Lower leg skin (tissue), 4 donors: Measurements from ENCODE around the gene PRIMPOL. TPM values are rescaled to one million over a fixed set of nuclear protein-coding genes. Genes with fewer than 3 reads are reported as not detected.

Source experiments
- DNase-seq, 2 donors: peaks; one replicate each; pipeline ENCODE4 v3.0.0-alpha.2; 2019; ENCODE audit warnings: low spot score in 2 of 2
- H3K4me3 ChIP-seq: fragments of 200-600 bp; sonication (generic); 2 replicates; pipeline ENCODE4 v1.5.1; 2017; ENCODE audit warnings: mild to moderate bottlenecking, low read depth; ENCODE audit not compliant: poor library complexity, severe bottlenecking
- POLR2A ChIP-seq, 2 donors: fragments of 450-650 bp; IDR thresholded peaks; one replicate each; pipeline ENCODE4 v1.6.1; 2016 to 2017; ENCODE audit warnings: antibody characterized with exemption in 2 of 2, mild to moderate bottlenecking in 1 of 2, moderate library complexity in 1 of 2
- WGBS, 2 donors: methylation state at CpG; one replicate each; pipeline ENCODE4 v1.1.5; 2018; 5-methylcytosine and 5-hydroxymethylcytosine counted together
- intact Hi-C: fragments of 100-400 bp; cut with DNase I; formaldehyde crosslinking; loops from one replicate; pipeline ENCODE4 v1.15.0; 2023; ENCODE audit warnings: low total_unique reads
- total RNA-seq, 4 donors: library from RNA; depleted of rRNA; stranded (reverse); fragments of >200 nt; gene quantifications; one replicate each; pipeline ENCODE4 v1.1.0, GENCODE V29; 2016
- TF ChIP-seq, protein P1 (sequence below), 3 donors: fragments of 450-650 bp; IDR thresholded peaks; one replicate each; pipeline ENCODE4 v1.5.1; 2016; ENCODE audit warnings: antibody characterized with exemption in 3 of 3, mild to moderate bottlenecking in 3 of 3, moderate library complexity in 2 of 3

Gene PRIMPOL
- total RNA-seq, 4 donors from 2014 or later, result 12.1 to 23.2 (median 13.4) TPM

DNA sequence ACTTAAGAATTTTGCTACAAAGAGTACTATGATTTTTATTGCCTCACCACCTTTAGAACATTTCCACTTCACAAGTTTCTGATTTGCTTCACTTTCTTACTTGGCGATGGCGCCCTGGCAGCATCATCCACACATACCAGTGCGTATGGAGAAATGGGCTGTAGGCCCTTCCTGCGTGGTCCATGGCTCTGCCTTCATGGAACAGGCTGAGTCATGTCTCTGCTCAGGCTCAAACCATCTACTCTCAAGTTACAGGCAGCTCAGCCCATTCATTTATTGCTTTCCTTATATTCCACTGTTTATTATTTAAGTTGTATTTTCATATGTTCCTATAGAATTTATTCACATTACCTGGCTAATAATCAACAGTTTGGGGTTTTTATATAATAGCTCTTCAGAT is 21.4 kb upstream of the PRIMPOL start:
- 94% methylated on average over 4 of the region's 4 CpGs for WGBS, 2 donors
- TF ChIP-seq POLR2A (IDR thresholded peaks at IDR 0.05), result no peak
- DNase-seq, result no peak
- no peak overlapping the region for H3K4me3 ChIP-seq
- intact Hi-C loops, result no loop called here

DNA sequence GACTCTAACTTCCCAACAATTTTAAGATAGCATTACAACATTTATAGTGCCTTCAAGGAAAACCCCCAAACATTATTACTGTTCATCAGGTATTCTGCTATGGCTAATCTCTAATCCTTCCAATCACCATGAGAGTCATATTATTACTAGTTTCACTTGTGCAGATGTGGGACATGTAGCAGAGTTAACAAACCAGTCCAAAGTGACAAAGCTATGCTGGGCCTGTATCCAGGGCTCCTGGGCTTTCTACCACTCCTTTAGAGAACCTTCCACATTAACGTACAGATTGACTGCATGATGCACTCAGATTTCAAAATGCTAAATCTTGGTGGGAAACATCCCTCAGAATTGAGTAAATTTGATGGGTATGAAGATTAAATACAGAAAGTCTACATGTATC is 16.7 kb upstream of the PRIMPOL start:
- TF ChIP-seq POLR2A (IDR thresholded peaks at IDR 0.05), result no peak
- TF ChIP-seq, protein P1, sequence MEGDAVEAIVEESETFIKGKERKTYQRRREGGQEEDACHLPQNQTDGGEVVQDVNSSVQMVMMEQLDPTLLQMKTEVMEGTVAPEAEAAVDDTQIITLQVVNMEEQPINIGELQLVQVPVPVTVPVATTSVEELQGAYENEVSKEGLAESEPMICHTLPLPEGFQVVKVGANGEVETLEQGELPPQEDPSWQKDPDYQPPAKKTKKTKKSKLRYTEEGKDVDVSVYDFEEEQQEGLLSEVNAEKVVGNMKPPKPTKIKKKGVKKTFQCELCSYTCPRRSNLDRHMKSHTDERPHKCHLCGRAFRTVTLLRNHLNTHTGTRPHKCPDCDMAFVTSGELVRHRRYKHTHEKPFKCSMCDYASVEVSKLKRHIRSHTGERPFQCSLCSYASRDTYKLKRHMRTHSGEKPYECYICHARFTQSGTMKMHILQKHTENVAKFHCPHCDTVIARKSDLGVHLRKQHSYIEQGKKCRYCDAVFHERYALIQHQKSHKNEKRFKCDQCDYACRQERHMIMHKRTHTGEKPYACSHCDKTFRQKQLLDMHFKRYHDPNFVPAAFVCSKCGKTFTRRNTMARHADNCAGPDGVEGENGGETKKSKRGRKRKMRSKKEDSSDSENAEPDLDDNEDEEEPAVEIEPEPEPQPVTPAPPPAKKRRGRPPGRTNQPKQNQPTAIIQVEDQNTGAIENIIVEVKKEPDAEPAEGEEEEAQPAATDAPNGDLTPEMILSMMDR (IDR thresholded peaks at IDR 0.05), result no peak
- intact Hi-C loops, result no loop called here
- H3K4me3 ChIP-seq, result no peak overlapping the region
- DNase-seq, result no peak
- 68 to 84% methylated on average over 1 of the region's 1 CpG for WGBS, 2 donors

DNA sequence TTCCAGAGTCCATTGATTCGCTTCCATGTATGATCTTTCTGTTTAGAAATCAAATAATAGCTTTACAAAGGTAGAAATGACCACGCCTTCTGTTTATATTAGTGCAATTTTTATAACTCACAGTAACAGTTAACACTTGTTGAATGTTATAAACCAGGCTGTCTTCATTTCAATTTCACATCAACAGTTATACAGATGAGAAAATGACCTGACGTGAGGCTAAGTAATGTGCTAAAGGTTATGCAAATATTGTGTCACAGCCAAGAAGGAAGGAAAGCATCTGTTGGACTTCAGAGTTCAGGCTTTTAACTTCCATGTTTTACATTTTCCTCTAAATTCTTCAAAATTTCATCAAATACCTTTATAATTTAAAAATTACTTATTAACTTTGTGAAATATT is 14.2 kb upstream of the PRIMPOL start:
- intact Hi-C loops, result no loop called here
- DNase-seq, result no peak
- 94% methylated on average over 3 of the region's 3 CpGs for WGBS, 2 donors

DNA sequence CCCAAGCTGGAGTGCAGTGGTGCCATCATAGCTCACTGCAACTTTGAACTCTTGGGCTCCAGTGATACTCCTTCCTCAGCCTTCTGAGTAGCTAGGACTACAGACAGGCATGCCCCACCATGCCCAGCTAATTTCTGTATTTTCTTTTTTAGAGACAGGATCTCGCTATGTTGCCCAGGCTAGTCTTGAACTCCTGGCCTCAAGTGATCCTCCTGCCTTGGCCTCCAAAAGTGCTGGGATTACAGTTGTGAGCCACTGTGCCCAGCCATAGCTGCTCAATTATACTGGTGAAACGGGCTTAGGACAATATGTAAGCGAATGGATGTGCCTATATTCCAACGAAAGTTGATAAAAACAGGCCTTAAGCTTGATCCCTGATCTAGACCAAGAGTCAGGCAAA is 13.4 kb upstream of the PRIMPOL start:
- TF ChIP-seq, protein P1 (IDR thresholded peaks at IDR 0.05), result no peak
- TF ChIP-seq POLR2A (IDR thresholded peaks at IDR 0.05), result no peak
- DNase-seq, result no peak
- no peak overlapping the region for H3K4me3 ChIP-seq
- intact Hi-C loops, result no loop called here
- 96 to 98% methylated on average over 4 of the region's 4 CpGs for WGBS, 2 donors

More for the DNA sequence above, 14.2 kb upstream of the PRIMPOL start:
- no peak overlapping the region for H3K4me3 ChIP-seq
- no peak for TF ChIP-seq POLR2A (IDR thresholded peaks at IDR 0.05)
- TF ChIP-seq, protein P1 (IDR thresholded peaks at IDR 0.05), result no peak

DNA sequence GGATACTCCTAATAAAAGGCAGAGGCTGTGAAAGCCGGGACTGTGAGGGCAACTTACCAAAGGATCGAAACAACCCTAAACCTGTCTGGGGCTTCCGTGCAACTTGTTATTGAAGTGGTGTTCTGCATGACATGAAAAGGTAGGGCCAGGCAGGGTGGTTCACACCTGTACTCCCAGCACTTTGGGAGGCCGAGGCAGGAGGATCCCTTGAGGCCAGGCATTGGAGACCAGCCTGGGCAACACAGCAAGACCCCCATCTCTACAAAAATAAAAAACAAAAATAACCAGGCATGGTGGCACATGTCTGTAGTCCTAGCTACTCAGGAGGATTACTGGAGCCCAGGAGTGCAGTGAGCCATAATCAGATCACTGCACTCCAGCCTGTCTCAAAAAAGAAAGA is 12.6 kb upstream of the PRIMPOL start:
- TF ChIP-seq POLR2A (IDR thresholded peaks at IDR 0.05), result no peak
- TF ChIP-seq, protein P1 (IDR thresholded peaks at IDR 0.05), result no peak
- H3K4me3 ChIP-seq, result no peak overlapping the region
- 84 to 95% methylated on average over 4 of the region's 4 CpGs for WGBS, 2 donors
- no peak for DNase-seq
- intact Hi-C loops, result no loop called here

DNA sequence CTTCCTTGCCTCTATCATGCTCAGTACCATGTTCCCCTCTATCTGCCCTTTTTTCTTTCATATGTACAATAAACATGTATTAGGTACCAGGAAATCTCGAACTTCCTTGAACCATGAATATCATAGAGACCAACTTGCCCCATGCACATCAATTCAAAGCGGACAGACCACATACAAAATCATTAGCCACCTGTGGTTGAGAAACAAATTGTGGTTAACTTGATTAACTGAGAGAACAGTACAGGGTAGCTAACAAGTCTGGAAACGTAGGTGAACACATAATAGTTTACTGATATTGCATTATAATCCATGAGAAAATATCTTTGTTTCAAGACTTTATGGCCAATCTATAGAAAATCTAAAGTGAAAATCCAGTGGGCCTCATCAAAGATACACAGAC is 8.5 kb upstream of the PRIMPOL start:
- no peak for TF ChIP-seq POLR2A (IDR thresholded peaks at IDR 0.05)
- TF ChIP-seq, protein P1 (IDR thresholded peaks at IDR 0.05), result no peak
- DNase-seq, result no peak
- H3K4me3 ChIP-seq, result no peak overlapping the region
- 88% methylated on average over 3 of the region's 3 CpGs for WGBS, 2 donors
- intact Hi-C loops, result no loop called here
